Pancreas (tissue), 10 donors: ENCODE measurements around the gene PLPP2. TPM values are rescaled to one million over a fixed set of nuclear protein-coding genes. Genes with fewer than 3 reads are reported as not detected.

Source experiments
- ATAC-seq, 4 donors: fragments of 200-7000 bp; cut with Tn5 transposase; one replicate each; pipeline versions ENCODE4 v1.8.0 to v1.9.1; 2020; ENCODE audit warnings: mild to moderate bottlenecking in 4 of 4, moderate library complexity in 4 of 4
- DNase-seq, 6 donors: peaks; one replicate each; pipeline ENCODE4 v3.0.0-alpha.2; 2020
- FAIRE-seq: peaks from 2 replicates; lab custom pipeline; 2012; peaks lifted over from hg19 to GRCh38; lab: Jason Lieb, UNC
- H3K27ac ChIP-seq, 4 donors: fragments of 200-600 bp; sonication (generic); 1 replicate in 3 of 4; 2 replicates in 1 of 4; pipeline versions ENCODE4 v1.5.0 to v1.8.0; 2020
- H3K27me3 ChIP-seq, 4 donors: fragments of 200-600 bp; one replicate each; pipeline ENCODE4 v1.8.0; 2021
- H3K36me3 ChIP-seq, 3 donors: fragments of 200-600 bp; sonication (generic) in 1 of 3; one replicate each; pipeline versions ENCODE4 v1.5.0 to v1.8.0; 2020 to 2021
- H3K4me1 ChIP-seq, 3 donors: fragments of 200-600 bp; one replicate each; pipeline ENCODE4 v1.8.0; 2021
- H3K4me3 ChIP-seq, 4 donors: fragments of 200-600 bp; sonication (generic) in 2 of 4; one replicate each; pipeline versions ENCODE4 v1.5.0 to v1.8.0; 2020 to 2021
- H3K9me3 ChIP-seq, 4 donors: fragments of 200-600 bp; one replicate each; pipeline ENCODE4 v1.8.0; 2021
- WGBS, 2 donors: extraction: QIAGEN DNeasy Blood & Tissue Kit; methylation state at CpG; one replicate each; pipeline ENCODE4 v1.1.7; 2013; 5-methylcytosine and 5-hydroxymethylcytosine counted together
- intact Hi-C, 3 donors: fragments of 100-400 bp; cut with DNase I; formaldehyde crosslinking; loops; one replicate each; pipeline versions ENCODE4 v1.11.1 to v1.14.2; 2022
- polyA plus RNA-seq, 2 donors: library from polyadenylated mRNA; stranded (reverse); fragments of 200-250 nt; gene quantifications; one replicate each; pipeline ENCODE4 v1.2.3, GENCODE V29; 2013
- total RNA-seq, 6 donors: library from RNA; stranded (reverse); fragmentation: NEBNext Ultra II Directional in 4 of 6; extraction: Animal tissue kit (Norgen Biotek cat#: 25700) in 4 of 6; gene quantifications; one replicate each; pipeline versions ENCODE4 v1.2.1 to v1.2.4, GENCODE V29; 2021 to 2023
- TF ChIP-seq, protein P1 (sequence below), 4 donors: fragments of 200-600 bp; sonication (generic) in 3 of 4; IDR thresholded peaks; one replicate each; pipeline versions ENCODE4 v1.5.0 to v1.8.0; 2021; ENCODE audit warnings: antibody characterized with exemption in 4 of 4
- donor health status: healthy with polysubstance abuse.
- donor health status: DM: no; HTN: no; CAD: no; lungs with moderate emphysema.
- donor health status: DM: no; HTN: no; CAD: no.
- donor health status: control.
- donor health status: control.
- donor health status: Bipolar disorder and iron deficiency.
- donor health status: DM: yes; HTN: yes; CAD: no.
- donor health status: DM: no; HTN: no; CAD: no.
- donor health status: DM: no; HTN: no; CAD: no.
- donor health status: DM: yes; HTN: yes; CAD: no.

Gene PLPP2
- total and polyA plus RNA-seq, 8 donors = 15.7 to 93.8 (median 28.7) TPM

DNA sequence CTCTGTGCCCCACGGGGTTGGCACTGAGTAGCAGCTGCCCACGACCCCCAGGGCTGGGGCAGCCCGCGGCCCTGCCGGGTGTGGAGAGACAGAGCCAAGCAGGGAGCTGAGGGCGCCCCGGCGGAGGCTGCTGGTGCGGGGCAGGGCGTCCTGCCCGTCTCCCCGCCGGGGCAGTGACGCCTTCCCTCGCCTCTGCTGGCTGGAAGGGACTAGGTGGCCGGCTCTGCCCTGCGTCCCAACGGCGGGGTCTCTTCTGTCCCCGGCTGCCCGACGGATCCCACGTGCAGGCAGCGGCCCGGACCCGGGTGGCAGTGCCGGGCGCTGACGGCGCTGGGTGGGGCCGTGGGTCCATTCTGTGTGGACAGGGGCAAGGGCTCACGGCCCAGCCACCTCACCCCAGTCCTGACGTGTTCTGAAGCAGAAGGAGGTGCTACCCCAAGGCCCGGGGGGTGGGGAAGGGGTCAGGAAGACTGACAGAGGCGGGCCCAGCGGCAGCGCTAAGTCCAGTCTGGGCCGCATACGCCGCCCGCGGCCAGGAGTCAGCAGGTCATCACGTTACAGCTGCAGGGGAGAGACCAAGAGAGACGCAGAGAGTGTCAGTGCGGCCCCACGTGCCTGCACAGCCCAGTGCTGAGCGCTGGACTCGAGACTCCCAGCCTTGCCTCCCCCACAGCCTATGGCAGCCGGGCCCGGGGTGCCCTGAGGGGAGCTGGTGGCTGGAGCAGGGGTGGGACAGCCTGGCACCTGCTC lies 15.1 kb upstream of the PLPP2 start:
- DNase-seq (peak in 2 of 6 donors; percentile 57 to 70), ATAC-seq (no peak), FAIRE-seq (no peak)
- H3K4me3 ChIP-seq = no peak overlapping the region
- H3K9me3 ChIP-seq = no peaks in the 10 kb centered on the region
- intact Hi-C loops = no loop called here
- 93 to 96% methylated on average over 38 to 50 of the region's 50 CpGs for WGBS, 2 donors
- no peaks in the 10 kb centered on the region for H3K4me1 ChIP-seq
- H3K27me3 ChIP-seq = no peaks in the 10 kb centered on the region
- H3K36me3 ChIP-seq = peaks cover 0 to 22% (median 7%) of the 10 kb centered on the region in 3 donors
- TF ChIP-seq, protein P1, sequence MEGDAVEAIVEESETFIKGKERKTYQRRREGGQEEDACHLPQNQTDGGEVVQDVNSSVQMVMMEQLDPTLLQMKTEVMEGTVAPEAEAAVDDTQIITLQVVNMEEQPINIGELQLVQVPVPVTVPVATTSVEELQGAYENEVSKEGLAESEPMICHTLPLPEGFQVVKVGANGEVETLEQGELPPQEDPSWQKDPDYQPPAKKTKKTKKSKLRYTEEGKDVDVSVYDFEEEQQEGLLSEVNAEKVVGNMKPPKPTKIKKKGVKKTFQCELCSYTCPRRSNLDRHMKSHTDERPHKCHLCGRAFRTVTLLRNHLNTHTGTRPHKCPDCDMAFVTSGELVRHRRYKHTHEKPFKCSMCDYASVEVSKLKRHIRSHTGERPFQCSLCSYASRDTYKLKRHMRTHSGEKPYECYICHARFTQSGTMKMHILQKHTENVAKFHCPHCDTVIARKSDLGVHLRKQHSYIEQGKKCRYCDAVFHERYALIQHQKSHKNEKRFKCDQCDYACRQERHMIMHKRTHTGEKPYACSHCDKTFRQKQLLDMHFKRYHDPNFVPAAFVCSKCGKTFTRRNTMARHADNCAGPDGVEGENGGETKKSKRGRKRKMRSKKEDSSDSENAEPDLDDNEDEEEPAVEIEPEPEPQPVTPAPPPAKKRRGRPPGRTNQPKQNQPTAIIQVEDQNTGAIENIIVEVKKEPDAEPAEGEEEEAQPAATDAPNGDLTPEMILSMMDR (IDR thresholded peaks at IDR 0.05) = no peak
- H3K27ac ChIP-seq = no peak overlapping the region

DNA sequence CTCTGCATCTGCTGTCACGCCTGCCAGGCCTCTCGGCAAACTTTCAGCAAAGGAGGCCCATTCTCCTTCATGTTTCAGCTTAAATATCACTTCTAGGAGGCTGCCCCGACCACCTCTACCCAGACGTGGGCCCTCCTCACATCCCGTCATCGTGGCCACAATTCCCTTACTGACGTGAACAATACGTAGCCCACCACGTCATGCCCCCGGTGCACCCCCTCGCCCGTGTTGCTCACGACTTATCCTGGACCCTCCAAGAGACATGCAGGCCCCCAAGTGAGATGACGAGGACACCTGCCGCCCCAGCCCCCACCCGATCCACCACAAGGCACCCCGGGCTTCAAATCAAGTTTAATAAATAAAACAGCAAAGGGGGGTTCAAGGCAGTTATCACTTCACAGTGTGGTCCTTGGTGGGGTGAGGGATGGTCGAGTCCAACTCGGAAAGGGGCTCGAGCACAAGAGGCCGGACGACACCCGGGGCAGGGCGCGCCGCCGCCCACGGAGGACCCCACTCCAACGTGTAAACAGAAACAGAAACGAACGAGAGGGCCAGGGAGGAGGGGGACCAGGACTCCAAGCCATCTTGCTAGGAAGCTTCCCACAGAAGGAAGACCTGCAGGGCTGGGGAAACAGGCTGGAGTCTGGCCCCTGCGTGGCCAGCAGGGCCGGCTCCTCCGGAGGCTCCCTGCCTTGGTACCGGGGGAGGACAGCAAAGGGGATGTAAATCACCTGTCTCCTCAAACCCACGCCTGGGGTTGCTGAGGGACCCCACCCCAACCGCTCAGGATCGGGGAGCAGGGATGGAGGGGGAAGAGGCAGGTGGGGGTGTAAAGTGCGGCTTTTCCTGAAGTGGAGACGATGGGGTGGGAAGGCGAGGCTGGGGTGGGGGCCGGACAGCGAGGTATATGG lies 14.3 kb upstream of the PLPP2 start:
- Histone ChIP-seq H3K4me3 (no peak overlapping the region), H3K9me3 (no peaks in the 10 kb centered on the region), H3K4me1 (no peaks in the 10 kb centered on the region), H3K27ac (no peak overlapping the region), H3K27me3 (no peaks in the 10 kb centered on the region), H3K36me3 (peaks cover 0 to 15% (median 4%) of the 10 kb centered on the region in 3 donors)
- intact Hi-C loops = no loop called here
- peak in 1 of 6 donors; percentile 54 for DNase-seq
- WGBS, 2 donors = 95% methylated on average over 43 of the region's 43 CpGs
- TF ChIP-seq, protein P1 (IDR thresholded peaks at IDR 0.05) = no peak
- no peak for ATAC-seq
- no peak for FAIRE-seq

DNA sequence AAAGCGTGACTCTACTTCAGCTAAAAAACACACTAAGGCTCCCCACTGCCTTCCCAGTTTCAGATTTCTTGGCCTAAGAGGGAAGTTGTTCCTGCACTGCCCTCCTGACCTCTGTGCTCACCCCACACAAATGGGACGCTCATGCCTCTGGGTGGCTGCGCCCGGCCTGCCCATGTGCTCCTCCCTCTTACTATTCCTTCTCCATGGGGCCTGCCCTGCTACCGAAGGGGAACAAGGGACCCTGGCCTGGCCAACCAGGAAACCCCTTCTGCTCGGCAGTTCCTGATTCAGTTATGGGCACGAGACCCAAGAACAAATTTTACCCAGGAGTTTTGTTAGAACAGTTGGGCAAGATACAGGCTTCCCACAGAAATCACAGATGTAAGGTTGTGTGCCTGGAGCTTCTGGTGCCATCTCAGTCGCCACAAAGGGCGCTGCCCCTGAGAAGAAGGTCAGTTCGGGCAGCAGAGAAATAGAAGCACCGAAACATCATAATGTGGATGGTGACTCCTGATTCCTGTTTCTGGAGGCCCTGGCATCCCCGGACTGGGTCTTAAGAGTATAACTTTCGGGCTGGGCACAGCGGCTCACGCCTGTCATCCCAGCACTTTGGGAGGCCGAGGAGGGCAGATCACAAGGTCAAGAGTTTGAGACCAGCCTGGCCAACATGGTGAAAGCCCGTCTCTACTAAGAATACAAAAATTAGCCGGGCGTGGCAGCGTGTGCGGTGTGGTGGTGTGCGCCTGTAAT lies 5.4 kb upstream of the PLPP2 start:
- WGBS, 2 donors = 75 to 87% methylated on average over 22 of the region's 22 CpGs
- DNase-seq = no peak
- FAIRE-seq = no peak
- peak in 2 of 4 donors; percentile 23 to 39 for ATAC-seq
- Histone ChIP-seq H3K27me3 (no peaks in the 10 kb centered on the region), H3K27ac (peak overlapping the region in 1 of 4 donors; percentile 69), H3K9me3 (no peaks in the 10 kb centered on the region), H3K4me3 (no peak overlapping the region), H3K36me3 (no peaks in the 10 kb centered on the region), H3K4me1 (peaks cover 0 to 12% (median 0%) of the 10 kb centered on the region in 3 donors)
- TF ChIP-seq, protein P1 (IDR thresholded peaks at IDR 0.05) = no peak
- intact Hi-C loops = no loop called here

DNA sequence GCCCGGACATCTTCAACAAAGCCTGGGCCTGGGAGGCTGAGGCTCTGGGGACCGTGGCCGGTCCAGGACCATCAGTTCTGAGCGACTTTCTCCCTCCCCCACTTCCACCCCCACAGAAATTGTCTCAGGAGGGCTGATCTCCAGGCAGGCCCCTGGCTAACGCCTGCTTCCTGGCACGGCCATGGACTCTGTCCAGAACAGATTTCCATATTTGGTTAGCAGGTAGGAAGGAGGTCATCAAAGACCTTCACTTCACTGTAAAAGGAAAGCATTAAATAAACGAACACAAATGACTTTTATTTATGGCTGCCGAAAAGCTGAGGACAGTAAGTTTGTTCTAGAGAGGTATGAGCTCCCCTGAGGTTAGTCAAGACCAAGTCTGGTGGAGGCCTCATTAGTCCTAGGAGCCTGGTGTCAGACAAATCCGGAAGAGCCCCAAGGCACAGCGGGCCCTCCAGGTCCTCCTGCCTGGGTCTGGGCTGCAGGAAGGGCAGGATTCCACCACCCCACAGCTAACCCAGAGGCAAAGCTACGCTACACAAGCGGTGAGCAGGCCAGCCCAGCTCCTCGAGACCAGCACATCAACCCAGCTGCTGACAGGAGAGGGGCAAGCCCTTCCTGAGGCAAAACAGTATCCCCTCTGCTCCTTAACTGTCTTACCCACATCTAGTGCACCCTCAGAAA lies 4.6 kb upstream of the PLPP2 start:
- Histone ChIP-seq H3K4me3 (no peak overlapping the region), H3K27ac (peak overlapping the region in 2 of 4 donors; percentile 4 to 69), H3K27me3 (no peaks in the 10 kb centered on the region), H3K4me1 (peaks cover 0 to 12% (median 3%) of the 10 kb centered on the region in 3 donors), H3K36me3 (no peaks in the 10 kb centered on the region), H3K9me3 (no peaks in the 10 kb centered on the region)
- TF ChIP-seq, protein P1 (IDR thresholded peaks at IDR 0.05) = no peak
- ATAC-seq (peak in 3 of 4 donors; percentile 46 to 57 (median 48)), FAIRE-seq (no peak), DNase-seq (peak in 2 of 6 donors; percentile 42 to 59)
- intact Hi-C loops = no loop called here
- 56 to 59% methylated on average over 13 of the region's 13 CpGs for WGBS, 2 donors
